OCI-M1 (cell line): ENCODE measurements around the gene UBE2Q1.

Experiments
- DNase-seq: peaks from one replicate; lab custom pipeline; 2025; lab: John Stamatoyannopoulos, UW

Gene UBE2Q1

GRCh38 chr1:154502744-154503115 is 55.7 kb downstream of the UBE2Q1 start:
- DNase-seq, result no peak

GRCh38 chr1:154502066-154502743 is 56.3 kb downstream of the UBE2Q1 start, which contains the start of the genes SHE and TDRD10:
Gene SHE (minus strand): TSS chr1:154502412. CDS start chr1:154502026, 386 bp downstream.
Gene TDRD10 (plus strand): TSS chr1:154502219. CDS start chr1:154506904, 4,685 bp downstream.
- DNase-seq, result no peak

GRCh38 chr1:154501423-154502065 is 56.9 kb downstream of the UBE2Q1 start:
- no peak for DNase-seq

DNA sequence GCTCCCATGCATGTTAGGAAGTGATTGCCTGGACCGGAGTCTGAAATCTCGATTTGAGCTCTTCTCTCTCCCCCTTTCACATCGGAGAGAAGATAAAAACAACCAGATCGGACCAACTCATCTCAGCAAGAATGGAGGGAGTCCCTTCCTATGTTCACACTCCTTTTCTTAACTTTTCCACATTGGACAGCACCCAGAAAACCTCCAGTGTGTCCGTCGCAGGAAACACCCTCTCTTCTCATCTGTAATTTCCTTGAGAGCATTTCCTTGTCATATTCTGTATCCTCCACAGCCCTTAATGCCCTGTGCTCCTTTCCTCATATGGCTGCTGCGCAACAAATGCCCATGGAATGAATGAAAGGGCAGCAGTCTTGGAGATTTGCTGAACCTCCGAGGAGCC is 57.9 kb downstream of the UBE2Q1 start:
- DNase-seq, result no peak

- DNase-seq, result no peak
These were observed 59.0 kb downstream of the UBE2Q1 start for GRCh38 chr1:154499446-154499845.
